Heart left ventricle (tissue), 16 donors: ENCODE data around the gene METRN. TPM values are rescaled to one million over a fixed set of nuclear protein-coding genes. Genes with fewer than 3 reads are reported as not detected.
A peak's percentile ranks its signal among the peaks of the same experiment; 100 is the strongest.

Experiments
- ATAC-seq, 4 donors: fragments of 200-7000 bp; cut with Tn5 transposase; one replicate each; pipeline ENCODE4 v1.9.1; 2020 to 2022; ENCODE audit warnings: moderate library complexity in 4 of 4, mild to moderate bottlenecking in 3 of 4, moderate number of reproducible peaks in 1 of 4
- DNase-seq, 5 donors: peaks; one replicate each; pipeline ENCODE4 v3.0.0-alpha.2; 2020
- H3K27ac ChIP-seq, 12 donors: fragments of 200-600 bp; sonication (generic) in 4 of 12; one replicate each; pipeline versions ENCODE4 v1.5.0 to v1.8.0; 2016 to 2022; ENCODE audit warnings: mild to moderate bottlenecking in 2 of 12
- H3K27me3 ChIP-seq, 9 donors: fragments of 200-600 bp; sonication (generic) in 2 of 9; one replicate each; pipeline versions ENCODE4 v1.5.1 to v1.8.0; 2016 to 2022; ENCODE audit warnings: mild to moderate bottlenecking in 3 of 9
- H3K36me3 ChIP-seq, 9 donors: fragments of 200-600 bp; sonication (generic) in 2 of 9; one replicate each; pipeline versions ENCODE4 v1.5.0 to v1.8.0; 2018 to 2022; ENCODE audit warnings: mild to moderate bottlenecking in 2 of 9
- H3K4me1 ChIP-seq, 12 donors: fragments of 200-600 bp; sonication (generic) in 4 of 12; one replicate each; pipeline versions ENCODE4 v1.5.0 to v1.8.0; 2016 to 2022; ENCODE audit warnings: mild to moderate bottlenecking in 3 of 12
- H3K4me3 ChIP-seq, 12 donors: fragments of 200-600 bp; sonication (generic) in 4 of 12; one replicate each; pipeline versions ENCODE4 v1.5.0 to v1.8.0; 2017 to 2022; ENCODE audit warnings: mild to moderate bottlenecking in 9 of 12, moderate library complexity in 4 of 12
- H3K9me3 ChIP-seq, 12 donors: fragments of 200-600 bp; sonication (generic) in 4 of 12; one replicate each; pipeline versions ENCODE4 v1.5.0 to v1.8.0; 2016 to 2022; ENCODE audit warnings: mild to moderate bottlenecking in 1 of 12
- CTCF ChIP-seq, 12 donors: fragments of 200-600 bp; sonication (generic) in 4 of 12; IDR thresholded peaks; one replicate each; pipeline versions ENCODE4 v1.5.0 to v1.8.0; 2018 to 2022; ENCODE audit warnings: antibody characterized with exemption in 12 of 12, mild to moderate bottlenecking in 5 of 12
- POLR2A ChIP-seq, 2 donors: fragments of 450-650 bp; IDR thresholded peaks; one replicate each; pipeline ENCODE4 v1.6.1; 2017; ENCODE audit warnings: antibody characterized with exemption in 2 of 2, mild to moderate bottlenecking in 2 of 2, moderate library complexity in 2 of 2
- WGBS, 4 donors: extraction: QIAGEN DNeasy Blood & Tissue Kit in 2 of 4; methylation state at CpG; one replicate each; pipeline versions ENCODE4 v1.1.5 to v1.1.7; 2013 to 2018; 5-methylcytosine and 5-hydroxymethylcytosine counted together
- intact Hi-C, 10 donors: fragments of 100-400 bp; cut with DNase I; formaldehyde crosslinking; loops; one replicate each; pipeline versions ENCODE4 v1.11.1 to v1.14.2; 2022
- polyA plus RNA-seq, 2 donors: library from polyadenylated mRNA; stranded (reverse); fragments of 200-250 nt; gene quantifications; one replicate each; pipeline ENCODE4 v1.2.3, GENCODE V29; 2013
- total RNA-seq, 9 donors: library from RNA; depleted of rRNA in 2 of 9; stranded (reverse); fragments of >200 nt in 2 of 9; fragmentation: NEBNext Ultra II Directional in 3 of 9; extraction: Animal tissue kit (Norgen Biotek cat#: 25700) in 3 of 9; gene quantifications; one replicate each; pipeline versions ENCODE4 v1.1.0 to v1.2.4, GENCODE V29; 2016 to 2023
- donor health status: ischemic (EF 13 %, LVEDD 7.1; RV severe dilation, severe dysfunction).
- donor health status: healthy with polysubstance abuse.
- donor health status: DM: no; HTN: yes; CAD: no.
- donor health status: DM: no; HTN: no; CAD: no.
- donor health status: ischemic (EF 25% LVEDD 6.9; RV normal size, moderate dysfunction).
- donor health status: ischemic (EF 25% LVEDD 5.7; RV mildly dilated, moderate dysfunction).
- donor health status: healthy.
- donor health status: DM: yes; HTN: yes; CAD: no.
- donor health status: ischemic (EF 35%, LVEDD 5.7; RV mildly dilated, moderate dysfunction).
- donor health status: nonischemic (EF 11% LVEDD 7.7; RV severe dilation, severe dysfunction).
- donor health status: DM: yes; HTN: yes; CAD: no.
- donor health status: PGD.
- donor health status: ischemic (EF 29% LVEDD 5.4; RV normal size, mild dysfunction).
- donor health status: nonischemic (EF 23%, LVEDD 6.1; RV moderate dilation, normal function).

The METRN gene
- total and polyA plus RNA-seq, 11 donors = 31.2 to 79.4 (median 60.7) TPM

GRCh38 chr16:739560-740458 is 24.9 kb downstream of the METRN start:
- H3K4me3 ChIP-seq = peak overlapping the region; percentile 76 to 100 (median 97)
- H3K9me3 ChIP-seq = no peaks in the 10 kb centered on the region
- 44 to 47% (median 45%) methylated on average over 35 to 38 of the region's 38 CpGs for WGBS, 4 donors
- no peak for TF ChIP-seq CTCF (IDR thresholded peaks at IDR 0.05)
- no peak for TF ChIP-seq POLR2A (IDR thresholded peaks at IDR 0.05)
- H3K4me1 ChIP-seq = peaks cover 4 to 18% (median 12%) of the 10 kb centered on the region in 12 donors
- ATAC-seq (no peak), DNase-seq (peak in 1 of 5 donors; percentile 8)
- peaks cover 0 to 39% (median 33%) of the 10 kb centered on the region in 9 donors for H3K36me3 ChIP-seq
- H3K27ac ChIP-seq = peak overlapping the region in 5 of 12 donors; percentile 82 to 90 (median 85)
- intact Hi-C loops = loop anchor here in 2 of 10 donors (2.0 kb wide), 1 partner anchor 29 kb away; no protein-coding TSS in a partner anchor
- peaks cover 0 to 21% (median 0%) of the 10 kb centered on the region in 9 donors for H3K27me3 ChIP-seq

- 0 to 10% (median 1%) methylated on average over 4 to 22 of the region's 22 CpGs for WGBS, 4 donors
- no peak for TF ChIP-seq CTCF (IDR thresholded peaks at IDR 0.05)
- no peak for TF ChIP-seq POLR2A (IDR thresholded peaks at IDR 0.05)
- Histone ChIP-seq H3K27ac (peak overlapping the region in 10 of 12 donors; percentile 74 to 90 (median 80)), H3K4me1 (peaks cover 4 to 18% (median 12%) of the 10 kb centered on the region in 12 donors), H3K36me3 (peaks cover 0 to 36% (median 27%) of the 10 kb centered on the region in 9 donors), H3K27me3 (peaks cover 0 to 27% (median 0%) of the 10 kb centered on the region in 9 donors), H3K4me3 (peak overlapping the region; percentile 76 to 100 (median 97)), H3K9me3 (no peaks in the 10 kb centered on the region)
- intact Hi-C loops = loop anchor here in 2 of 10 donors (2.0 kb wide), 1 partner anchor 30 kb away; no protein-coding TSS in a partner anchor
- DNase-seq (no peak), ATAC-seq (peak in 3 of 4 donors; percentile 32 to 42 (median 33))
Observed at GRCh38 chr16:740459-740763, 25.5 kb downstream of the METRN start.

GRCh38 chr16:740764-741505 is 26.0 kb downstream of the METRN start, which contains the start of gene CIAO3:
Gene CIAO3 (minus strand): TSS chr16:740997. CDS start chr16:740985, 12 bp downstream.
- H3K36me3 ChIP-seq = peaks cover 0 to 31% (median 22%) of the 10 kb centered on the region in 9 donors
- ATAC-seq (peak; percentile 61 to 95 (median 94)), DNase-seq (peak; percentile 89 to 96 (median 92))
- WGBS, 4 donors = 0 to 2% (median 1%) methylated on average over 28 to 79 of the region's 79 CpGs
- TF ChIP-seq POLR2A (IDR thresholded peaks at IDR 0.05) (peak; percentile 10 to 75), CTCF (IDR thresholded peaks at IDR 0.05) (peak; percentile 90 to 100 (median 95))
- H3K4me1 ChIP-seq = peaks cover 4 to 18% (median 12%) of the 10 kb centered on the region in 12 donors
- H3K4me3 ChIP-seq = peak within 1 kb of the TSS; percentile 76 to 100 (median 97)
- intact Hi-C loops = loop anchor here in 4 of 10 donors (1.0 to 2.0 kb wide), 3 partner anchors 27 to 30 kb away; no protein-coding TSS in a partner anchor
- peaks cover 0 to 27% (median 0%) of the 10 kb centered on the region in 9 donors for H3K27me3 ChIP-seq
- H3K27ac ChIP-seq = peak within 1 kb of the TSS in 10 of 12 donors; percentile 74 to 90 (median 80)
- H3K9me3 ChIP-seq = no peaks in the 10 kb centered on the region
